Stimulated activated CD8-positive, alpha-beta memory T cell treated with anti-CD3 and anti-CD28 coated beads, Interleukin-2, amount 100 ng/mL, for 48 hours (primary cell): ENCODE data around the gene SNX27.
"Not testable (repeated sequence)": the region's sequence is repeated elsewhere in the genome, so short reads cannot be mapped to it uniquely, and the experiment has no call there.

Experiments
- DNase-seq, 2 donors: peaks; one replicate each; pipeline ENCODE4 v3.0.0-alpha.2; 2020; ENCODE audit warnings: low read depth in 2 of 2

SNX27 gene

DNA sequence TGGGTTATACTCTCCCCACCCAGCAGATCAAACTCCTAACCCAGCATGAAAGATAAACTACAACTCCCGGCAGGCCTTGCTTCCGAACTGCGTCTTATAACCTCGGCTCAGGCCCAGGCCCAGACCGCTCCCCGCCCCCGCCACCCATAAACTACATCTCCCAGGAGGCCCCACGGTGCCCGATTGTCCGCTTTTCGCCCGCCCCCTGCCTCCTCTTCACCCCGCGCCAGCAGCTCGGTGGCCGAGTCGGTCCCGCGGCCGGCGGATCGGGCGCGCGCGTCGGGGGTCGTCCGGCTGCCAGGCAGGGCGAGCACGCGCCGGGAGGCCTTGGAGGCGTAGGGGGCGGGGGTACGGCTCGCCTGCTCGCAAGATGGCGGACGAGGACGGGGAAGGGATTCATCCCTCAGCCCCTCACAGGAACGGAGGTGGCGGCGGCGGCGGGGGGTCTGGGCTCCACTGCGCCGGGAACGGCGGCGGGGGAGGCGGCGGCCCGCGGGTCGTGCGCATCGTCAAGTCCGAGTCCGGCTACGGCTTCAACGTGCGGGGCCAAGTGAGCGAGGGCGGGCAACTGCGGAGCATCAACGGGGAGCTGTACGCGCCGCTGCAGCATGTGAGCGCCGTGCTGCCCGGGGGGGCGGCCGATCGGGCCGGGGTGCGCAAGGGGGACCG is at the start of gene SNX27:
SNX27 (plus strand) TSS at position 219 of the 669 bp plus-strand sequence; CDS start at position 371, 152 bp downstream.
- peak; percentile 75 to 81 for DNase-seq

DNA sequence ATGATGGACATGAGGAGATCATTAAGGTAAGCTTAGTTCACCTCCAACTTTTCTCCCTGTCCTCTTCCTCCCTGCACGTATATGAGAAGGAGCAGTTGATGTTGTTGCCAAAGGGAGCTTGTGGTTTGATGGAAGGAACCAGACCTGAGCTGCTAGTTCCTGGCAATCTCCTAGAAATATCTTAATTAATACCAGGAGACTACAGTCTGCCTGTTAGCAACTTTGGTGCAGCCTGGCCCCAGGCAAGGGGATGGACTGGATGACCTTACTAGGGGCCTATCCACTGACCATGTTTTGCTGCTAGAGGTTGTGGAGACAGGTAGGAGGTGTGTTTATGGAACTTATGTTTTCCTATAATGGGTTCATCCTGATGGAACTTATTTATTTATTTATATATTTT is 49.2 kb upstream of the SNX27 start:
- DNase-seq = no peak

DNA sequence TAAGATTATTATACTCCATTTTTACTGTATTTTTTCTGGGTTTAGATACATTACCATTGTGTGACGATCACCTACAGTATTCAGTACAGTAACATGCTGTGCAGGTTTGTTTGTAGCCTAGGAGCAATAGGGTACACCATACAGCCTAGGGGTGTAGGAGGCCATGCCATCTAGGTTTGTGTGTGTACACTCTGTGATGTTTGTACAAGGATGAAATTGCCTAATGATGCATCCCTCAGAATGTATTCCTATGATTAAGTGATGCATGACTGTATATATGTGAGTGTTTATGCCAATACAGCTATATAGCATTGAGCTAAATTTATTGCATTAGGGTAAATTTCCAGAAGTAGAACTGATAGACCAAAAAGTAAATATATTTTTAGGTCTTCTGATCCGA is 48.5 kb upstream of the SNX27 start:
- DNase-seq = no peak

DNA sequence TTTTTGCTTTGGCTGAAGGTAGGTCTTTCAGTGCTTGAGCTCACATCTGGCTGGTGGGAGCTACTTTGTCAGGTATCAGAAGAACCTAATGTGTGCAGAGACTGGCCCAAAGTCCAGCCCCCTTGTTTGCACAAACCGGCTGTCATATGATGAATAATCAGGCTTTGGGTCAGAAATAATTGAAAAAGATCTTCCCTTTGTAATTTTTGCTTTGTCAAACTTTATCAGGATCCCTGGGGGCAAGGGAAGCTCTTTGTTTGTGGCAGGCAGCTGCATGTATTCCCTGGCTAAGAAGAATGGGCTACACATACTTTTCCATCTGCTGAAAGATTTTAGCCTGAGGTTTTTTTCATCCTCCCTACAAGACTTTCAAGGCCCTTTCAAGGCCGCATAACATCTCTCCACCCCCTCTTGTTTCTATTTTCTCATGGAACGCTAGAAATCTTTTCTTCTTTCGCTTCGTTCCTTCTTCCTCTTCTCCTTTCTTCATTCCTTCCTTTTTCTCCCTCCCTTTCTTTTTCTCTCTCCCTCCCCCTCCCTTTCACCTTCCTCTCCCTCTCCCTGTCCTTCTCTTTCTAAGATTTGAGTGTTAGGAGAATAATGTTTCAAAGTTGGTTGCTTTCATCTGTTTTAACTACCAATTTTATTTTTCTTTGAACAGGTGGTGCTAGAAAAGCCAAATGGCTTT is 46.2 kb upstream of the SNX27 start:
- no peak for DNase-seq

DNA sequence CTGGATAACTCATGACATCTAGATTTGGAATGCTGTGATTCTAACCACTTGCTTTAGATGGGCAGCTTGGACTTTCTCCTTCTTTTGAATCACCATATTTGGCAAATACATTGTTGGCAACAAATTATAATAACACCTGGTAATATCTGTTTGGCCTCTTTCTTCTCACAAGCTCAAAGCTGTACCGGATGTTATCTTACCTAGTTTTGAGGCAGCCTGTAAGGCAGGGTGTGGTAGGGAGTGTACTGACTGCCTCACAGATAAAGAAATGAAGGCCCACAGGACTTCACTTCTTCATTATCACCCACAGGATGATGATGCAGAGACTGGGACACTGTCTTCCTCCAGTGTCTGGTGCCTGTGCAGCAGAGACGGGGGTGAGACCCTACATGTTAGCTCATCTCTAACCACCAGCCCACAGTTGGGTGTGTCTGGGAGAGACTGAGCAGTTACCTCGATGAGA is 43.2 kb upstream of the SNX27 start:
- no peak for DNase-seq

DNA sequence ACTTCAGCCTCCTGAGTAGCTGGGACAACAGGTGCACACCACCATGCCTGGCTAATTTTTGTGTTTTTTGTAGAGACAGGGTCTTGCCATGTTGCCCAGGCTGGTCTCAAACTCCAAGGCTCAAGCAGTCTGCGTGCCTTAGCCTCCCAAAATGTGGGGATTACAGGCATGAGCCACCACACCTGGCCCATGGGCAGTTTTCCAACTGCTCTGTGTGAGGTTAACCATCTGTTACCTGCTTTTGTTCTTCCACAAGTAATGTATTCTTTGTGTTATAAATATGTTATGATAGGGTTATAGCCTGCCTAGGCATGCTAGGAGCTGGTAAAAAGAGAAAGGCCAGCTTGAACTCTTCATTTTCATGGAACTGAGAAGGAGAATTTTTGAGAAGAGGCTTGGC is 41.0 kb upstream of the SNX27 start:
- DNase-seq = no peak

DNA sequence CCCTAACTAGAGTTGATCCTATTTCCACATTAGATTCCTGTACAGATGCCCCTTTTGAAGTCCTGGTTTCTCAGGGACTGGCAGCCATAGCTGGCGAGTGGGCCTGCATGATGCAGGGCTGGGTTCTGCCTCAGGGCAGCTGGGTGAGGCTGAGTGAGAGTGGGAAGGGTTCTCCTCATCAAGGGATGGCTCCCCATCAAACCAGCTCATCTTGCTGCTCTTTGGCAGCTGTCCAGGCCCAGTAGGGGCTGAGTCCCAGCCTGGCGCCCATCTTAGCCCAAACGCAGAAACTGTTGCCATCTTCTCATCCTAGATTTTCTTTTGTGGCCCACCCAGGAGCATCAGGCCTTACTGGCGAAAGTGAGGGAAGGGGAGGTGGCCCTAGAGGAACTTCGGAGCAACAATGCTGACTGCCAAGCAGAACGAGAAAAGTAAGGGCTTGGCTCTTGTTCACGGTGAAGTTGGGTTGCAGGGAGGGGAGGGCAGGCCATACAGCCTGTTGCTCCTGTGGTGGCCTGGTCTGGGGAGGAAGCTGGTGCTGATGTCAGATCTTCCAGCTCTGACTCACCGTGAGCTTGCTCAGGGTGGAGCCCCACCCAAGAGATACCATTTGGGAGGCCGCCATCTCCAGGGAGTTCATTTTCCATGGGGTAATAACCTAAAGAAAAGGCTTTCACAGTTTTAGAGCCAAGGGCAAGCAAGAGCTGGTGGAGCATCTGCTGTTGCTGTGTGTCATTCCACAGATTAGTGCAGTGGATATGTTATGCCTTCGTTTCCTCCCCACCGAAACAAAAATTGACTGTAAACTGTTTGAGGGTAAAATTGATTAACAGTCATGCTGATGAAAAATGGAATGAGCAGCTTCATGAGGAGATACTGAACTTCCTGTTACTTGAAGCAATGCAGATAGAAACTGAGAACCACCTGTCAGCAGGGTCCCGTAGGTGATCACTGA is 37.0 kb upstream of the SNX27 start:
- peak; percentile 13 for DNase-seq

DNA sequence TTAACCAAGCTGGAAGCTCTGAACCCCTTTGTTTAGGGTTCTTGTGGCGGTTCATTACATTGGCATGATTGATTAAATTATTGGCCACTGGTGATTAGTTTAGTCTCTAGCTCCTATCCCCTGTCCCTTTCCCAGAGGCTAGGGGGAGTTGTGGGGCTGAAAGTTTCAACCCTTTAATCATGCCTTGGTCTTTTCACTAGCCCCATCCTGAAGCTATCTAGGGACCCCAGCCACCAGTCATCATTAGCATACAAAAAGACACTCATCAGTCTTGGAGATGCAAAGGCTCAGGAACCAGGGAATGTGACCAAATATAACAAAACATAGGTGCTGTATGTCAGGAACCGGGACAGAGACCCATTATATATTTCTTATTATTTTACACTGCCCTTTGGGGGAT is 34.7 kb upstream of the SNX27 start:
- no peak for DNase-seq

DNA sequence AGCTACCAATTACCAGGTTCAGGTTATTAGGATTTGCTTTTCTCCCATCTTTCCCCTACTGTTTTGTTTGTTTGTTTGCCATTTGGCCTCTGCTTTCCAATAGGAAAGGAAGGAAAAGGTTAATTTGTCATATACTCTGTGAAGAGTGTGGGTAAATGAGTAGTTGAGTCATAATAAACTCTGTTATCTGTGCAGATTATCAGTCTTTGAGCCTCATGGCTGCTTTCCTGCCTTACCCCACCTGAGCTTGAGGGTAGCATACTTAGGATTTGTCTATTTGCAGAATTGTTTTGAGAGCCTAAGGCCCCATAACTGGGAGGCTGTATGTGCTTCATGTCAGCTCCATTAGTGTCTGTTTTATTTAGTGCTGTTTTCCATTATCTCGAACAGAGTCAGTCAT is 32.9 kb upstream of the SNX27 start:
- DNase-seq = no peak

DNA sequence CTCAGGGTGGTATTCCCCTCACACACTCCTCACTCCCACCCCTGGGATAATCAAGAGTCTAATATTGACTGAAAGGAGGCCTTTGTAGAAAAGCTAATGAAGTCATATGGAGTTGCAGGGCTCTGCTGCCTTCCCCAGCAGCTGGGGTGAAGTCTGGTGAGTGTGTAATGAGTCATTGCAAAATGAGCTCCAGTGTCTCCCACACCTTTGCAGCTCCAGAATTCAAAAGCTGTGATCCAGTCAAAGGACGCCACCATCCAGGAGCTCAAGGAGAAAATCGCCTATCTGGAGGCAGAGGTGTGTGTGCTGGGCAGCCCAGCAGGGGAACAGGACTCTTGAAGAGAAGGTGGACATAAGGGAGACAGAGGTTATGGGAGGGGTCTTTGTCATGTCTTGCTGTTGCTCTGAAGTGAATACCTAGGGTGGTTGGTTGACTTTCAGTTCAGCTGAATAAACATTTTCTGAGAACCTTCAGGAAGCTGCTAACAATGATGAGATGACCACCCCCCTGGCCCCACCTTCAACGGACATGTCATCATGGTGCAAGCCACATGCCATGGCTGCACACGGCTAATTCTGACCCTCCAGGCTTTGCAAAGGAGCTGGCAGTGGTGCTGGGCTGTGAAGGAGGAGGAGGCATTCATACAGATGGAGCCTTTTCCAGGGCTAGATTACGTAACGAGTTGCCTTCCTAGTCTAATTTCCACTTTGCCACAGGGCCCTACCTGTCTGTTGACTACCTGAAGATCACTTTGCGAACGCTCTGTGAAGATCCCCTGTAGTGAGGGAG is 32.2 kb upstream of the SNX27 start:
- no peak for DNase-seq

DNA sequence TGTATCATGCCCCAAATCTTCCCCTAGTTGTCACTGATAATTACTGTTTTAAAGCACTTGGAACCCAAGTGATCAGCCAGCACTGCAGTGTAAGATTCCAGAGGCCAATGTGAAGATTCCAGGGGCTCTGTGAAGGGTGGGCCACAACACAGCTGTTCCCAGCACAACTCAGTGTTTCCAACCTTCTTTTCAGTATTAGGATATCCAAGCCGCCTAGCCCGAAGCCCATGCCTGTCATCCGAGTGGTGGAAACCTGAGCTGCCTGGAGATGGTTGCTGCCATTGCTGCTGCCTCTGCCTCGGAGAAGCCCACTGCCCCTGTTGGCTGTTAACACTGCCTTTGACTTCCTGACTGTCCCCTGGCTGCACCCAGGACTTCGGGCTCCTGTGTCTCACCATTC is 30.4 kb upstream of the SNX27 start:
- DNase-seq = no peak

DNA sequence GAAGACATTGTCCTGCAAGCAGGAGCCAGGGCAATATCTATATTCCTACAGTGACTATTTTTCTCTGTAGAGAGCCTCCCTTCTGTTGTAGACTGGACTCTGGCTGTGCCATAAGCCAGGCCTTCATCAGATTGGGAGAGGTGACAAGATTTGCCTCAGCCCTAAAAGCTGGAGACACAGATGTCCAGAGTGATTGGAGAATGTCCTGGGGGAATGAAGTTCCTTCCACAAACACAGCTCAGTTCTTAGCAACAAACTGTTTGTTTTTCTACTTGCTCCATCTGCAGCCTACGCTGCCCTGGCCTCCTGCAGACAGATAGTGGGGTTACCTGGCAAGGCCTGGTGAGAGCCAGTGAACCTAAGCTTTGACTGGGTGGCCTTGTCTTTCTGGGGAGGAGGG is 29.9 kb upstream of the SNX27 start:
- DNase-seq = no peak

DNA sequence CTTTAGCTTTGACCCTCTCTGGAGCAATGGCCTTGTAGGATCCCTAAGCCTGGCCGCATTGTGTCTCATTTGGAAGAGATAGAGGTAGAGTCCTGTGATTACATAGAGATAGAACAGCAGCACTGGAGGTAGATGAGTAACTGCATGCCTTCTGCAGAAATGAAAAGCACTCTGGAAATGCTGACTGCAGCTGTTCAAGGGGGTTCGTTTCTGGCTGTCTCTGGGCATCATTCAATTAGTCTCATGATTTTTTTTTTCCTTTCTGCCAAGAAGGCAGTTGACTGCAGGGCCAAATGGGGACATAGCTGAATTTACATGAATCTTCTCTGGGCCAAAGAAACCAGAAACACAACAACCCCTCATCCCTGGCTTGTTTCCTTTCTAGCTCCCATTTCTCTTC is 28.1 kb upstream of the SNX27 start:
- DNase-seq = no peak

DNA sequence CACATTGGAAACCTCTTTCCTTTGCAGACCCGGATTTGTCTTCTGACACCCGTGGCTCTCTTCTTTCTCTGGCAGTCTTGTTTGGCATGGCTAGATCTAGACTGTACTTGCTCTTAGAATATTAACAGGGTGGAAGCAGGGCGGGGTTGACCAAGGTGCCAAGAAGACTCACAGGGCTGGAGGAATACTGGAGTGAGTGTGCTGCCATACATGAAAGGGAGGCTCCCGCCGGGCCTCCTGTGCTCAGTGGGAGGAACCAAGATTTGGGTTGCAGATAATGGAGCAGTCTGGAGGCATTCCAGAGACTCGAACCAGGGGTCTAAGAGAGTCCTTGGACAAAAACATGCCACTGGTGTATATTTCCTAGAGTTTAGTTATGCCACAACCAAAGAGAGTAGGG is 27.6 kb upstream of the SNX27 start:
- no peak for DNase-seq

DNA sequence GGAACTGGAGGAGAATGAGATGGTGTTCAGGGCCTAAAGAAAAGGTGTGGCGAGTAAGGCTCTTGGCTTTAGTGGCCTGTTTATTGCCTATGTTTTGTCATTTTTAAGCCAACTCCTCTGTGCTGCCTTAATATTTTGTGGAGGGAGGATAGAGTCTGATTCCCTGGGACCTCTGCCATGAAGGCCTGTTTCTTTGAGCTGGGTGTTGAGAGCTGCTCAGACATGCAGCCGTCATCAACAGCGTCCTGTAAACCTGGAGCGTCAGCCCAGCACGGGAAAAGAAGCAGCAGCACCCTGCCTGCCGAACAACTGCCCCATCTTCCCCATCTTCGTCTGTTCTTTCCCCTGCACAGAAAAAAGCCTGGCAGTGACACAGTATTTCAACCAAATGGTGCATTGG is 27.1 kb upstream of the SNX27 start:
- DNase-seq = no peak

DNA sequence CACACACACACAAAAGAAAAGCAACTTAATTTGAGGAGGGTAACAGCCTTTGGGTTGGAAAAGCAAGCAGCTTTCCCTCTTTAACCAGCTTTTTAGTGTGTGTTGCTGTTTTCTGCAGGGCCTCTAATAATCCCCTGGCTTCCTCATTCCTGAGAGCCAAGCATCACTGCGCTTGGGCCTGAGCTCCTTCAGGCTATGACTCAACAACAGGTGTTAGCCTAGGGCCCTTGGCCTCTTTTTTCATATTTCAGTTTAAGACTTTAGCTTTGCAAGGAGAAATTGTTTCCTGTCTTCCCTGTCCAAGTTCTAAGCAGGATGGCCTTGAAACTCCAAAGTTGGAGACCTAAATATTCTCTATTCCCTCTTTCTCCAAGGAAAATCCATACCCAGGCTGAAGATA is 26.2 kb upstream of the SNX27 start:
- no peak for DNase-seq

DNA sequence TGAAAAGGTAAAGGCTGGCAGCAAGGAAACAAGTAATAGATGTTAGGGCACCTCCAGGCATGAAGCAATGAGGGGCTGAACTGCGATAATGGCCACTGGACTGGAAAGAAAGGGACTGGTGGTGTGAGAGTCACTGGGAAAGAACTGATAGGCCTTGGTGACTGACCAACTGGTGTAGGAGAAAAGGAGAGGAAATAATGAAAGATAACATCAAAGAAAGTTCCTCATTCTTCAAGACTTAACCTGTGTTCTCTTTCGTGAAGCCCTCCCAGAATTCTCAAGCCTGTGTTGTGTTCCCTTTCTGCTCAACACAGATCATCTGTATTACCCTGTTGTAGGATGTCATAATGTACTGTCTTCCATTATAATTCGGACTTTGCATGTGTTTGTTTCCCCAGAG is 20.9 kb upstream of the SNX27 start:
- DNase-seq = no peak

DNA sequence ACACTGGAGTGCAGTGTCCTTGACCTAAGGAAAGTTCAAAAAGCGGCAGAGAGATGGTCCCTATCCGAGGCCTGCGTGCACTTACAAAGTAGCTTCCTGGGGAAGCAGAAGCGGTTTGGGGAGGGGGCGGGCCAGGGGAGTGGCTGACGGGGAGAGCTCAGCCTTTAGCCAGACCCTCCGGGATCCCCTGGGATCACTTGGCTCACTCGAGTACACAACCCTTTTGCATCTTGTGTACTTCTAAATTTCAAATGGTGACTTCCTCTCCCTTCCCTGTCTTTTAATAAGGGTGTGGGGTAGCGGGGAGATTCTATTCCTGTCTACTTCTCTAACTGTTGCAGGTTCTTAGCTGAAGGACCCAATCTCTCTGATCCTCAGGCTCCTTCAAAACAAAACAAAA is 18.1 kb upstream of the SNX27 start:
- no peak for DNase-seq

DNA sequence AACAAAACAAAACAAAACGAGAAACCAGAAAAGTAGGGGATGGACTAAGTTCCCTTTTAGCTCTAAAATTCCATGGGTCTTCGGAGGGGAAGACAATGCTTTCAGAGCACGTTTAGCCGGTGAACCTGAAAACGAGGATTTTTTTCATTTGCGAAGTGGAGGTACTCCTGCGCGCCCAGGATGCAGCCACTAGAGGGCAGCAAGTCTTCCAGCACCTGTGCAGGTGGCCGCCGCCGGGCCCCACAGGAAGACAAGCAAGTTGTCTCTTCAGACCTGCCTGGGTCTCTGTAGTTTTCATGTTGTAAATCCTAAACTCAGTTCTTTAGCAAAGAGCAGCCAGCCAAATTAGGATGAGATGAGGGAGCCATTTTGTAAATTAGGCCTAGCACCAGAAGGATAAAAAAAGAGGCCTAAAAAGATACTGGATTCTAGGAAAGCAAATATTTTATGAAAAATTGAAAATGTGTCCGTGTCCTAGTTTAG is 17.7 kb upstream of the SNX27 start:
- DNase-seq = peak; percentile 74 to 78

DNA sequence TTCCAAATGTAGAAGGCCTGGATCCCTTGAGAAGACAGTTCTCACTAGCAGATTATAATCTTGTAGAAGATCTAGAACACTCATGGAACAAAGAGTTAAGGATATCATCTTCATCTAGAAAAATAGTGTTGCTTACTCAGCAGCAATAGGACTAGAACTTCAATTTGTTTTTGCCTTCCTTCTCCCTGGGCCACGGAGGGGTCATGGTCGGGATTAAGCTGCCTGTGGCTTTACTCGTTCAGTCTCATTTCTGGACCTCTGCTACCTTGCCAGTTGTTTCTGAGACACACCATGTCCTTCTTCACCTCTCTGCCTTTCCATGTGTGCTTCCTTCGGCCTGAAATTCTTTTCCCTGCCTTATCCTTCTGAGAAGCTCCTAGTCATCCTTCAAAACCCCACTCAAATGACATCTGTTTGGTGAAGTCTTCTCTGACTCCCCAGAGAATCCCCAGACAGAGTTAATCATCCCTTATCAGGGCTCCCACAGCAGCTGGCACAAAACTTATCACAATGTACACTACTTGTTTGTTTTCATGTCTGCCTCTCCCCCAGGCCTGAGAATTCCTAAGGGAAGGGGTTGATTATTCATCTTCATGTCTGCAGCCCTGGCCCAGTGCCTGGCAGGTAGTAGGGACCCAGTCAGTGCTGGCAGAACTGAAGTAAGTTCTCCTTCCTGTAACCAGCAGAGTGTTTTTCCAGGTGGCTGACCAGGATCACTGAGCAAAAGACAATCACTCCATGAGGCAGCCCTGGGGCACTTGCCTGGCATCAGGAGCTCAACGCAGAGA is 15.5 kb upstream of the SNX27 start:
- DNase-seq = no peak

DNA sequence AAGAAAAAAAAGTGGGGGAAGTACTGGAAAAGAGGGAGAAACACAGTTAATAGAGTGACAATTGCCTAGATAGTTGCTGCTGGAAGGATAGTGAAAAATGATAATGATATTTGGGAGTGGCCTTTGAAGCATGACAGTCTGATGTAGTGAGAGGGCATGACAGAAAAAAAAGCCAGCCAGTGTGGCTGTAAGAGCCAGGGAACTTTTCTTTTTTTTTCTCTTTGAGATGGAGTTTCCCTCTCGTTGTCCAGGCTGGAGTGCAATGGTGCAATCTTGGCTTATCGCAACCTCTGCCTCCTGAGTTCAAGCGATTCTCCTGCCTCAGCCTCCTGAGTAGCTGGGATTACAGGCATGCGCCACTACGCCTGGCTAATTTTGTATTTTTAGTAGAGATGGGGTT is 9.3 kb upstream of the SNX27 start:
- DNase-seq = not testable (repeated sequence)
